H1 (cell line): ENCODE data around the gene OR2F1. TPM values are rescaled to one million over a fixed set of nuclear protein-coding genes. Genes with fewer than 3 reads are reported as not detected.

Experiments used
- ASH2L ChIP-seq: fragments of 200-600, 300-600 bp; sonication (generic); IDR thresholded peaks from one replicate; pipeline ENCODE4 v1.7.1; 2017; ENCODE audit warnings: low read length
- CBX8 ChIP-seq: fragments of 300-800, 300-1000 bp; sonication (generic); IDR thresholded peaks from 2 replicates; pipeline ENCODE4 v1.7.1; 2016; ENCODE audit warnings: low read depth, low read length, borderline replicate concordance
- RNF2 ChIP-seq: fragments of 200-900, 300-1000 bp; sonication (generic); IDR thresholded peaks from 2 replicates; pipeline ENCODE4 v1.7.1; 2016; ENCODE audit warnings: borderline replicate concordance, low read depth, mild to moderate bottlenecking, antibody characterized with exemption, low read length; ENCODE audit not compliant: poor library complexity, severe bottlenecking; ENCODE audit errors: missing control alignments
- SAP30 ChIP-seq: fragments of 300-600 bp; sonication (generic); IDR thresholded peaks from 2 replicates; pipeline ENCODE4 v1.7.1; 2012; ENCODE audit warnings: low read length, moderate library complexity, mild to moderate bottlenecking, inconsistent platforms; ENCODE audit not compliant: insufficient read depth, insufficient replicate concordance
- SIRT6 ChIP-seq: IDR thresholded peaks from one replicate; pipeline ENCODE4 v1.7.1; 2012; ENCODE audit warnings: low read length, inconsistent platforms
- SP2 ChIP-seq: IDR thresholded peaks from 2 replicates; pipeline ENCODE4 v1.6.1; 2012; ENCODE audit warnings: mild to moderate bottlenecking, low read length, inconsistent platforms
- SRF ChIP-seq: IDR thresholded peaks from 2 replicates; pipeline ENCODE4 v1.6.1; 2011; ENCODE audit warnings: mild to moderate bottlenecking, low read depth, low read length, moderate library complexity
- TBP ChIP-seq: IDR thresholded peaks from 2 replicates; pipeline ENCODE4 v1.6.1; 2011; ENCODE audit warnings: low read depth, low read length, improper control_type of control experiment
- USF2 ChIP-seq: IDR thresholded peaks from 2 replicates; pipeline ENCODE4 v1.6.1; 2011; ENCODE audit warnings: low read length, improper control_type of control experiment
- polyA plus RNA-seq, 7 experiments: library from polyadenylated mRNA; depleted of rRNA in 3 of 7; stranded (reverse) in 5 of 7; unstranded in 2 of 7; fragments of >200 nt in 5 of 7; fragments of 200-250 nt in 2 of 7; gene quantifications; 1 replicate in 5 of 7; 2 replicates in 1 of 7; 4 replicates in 1 of 7; pipeline versions ENCODE4 v1.2.1 to v1.2.3, GENCODE V29; 2011 to 2013; ENCODE audit warnings: missing spikeins in 2 of 7, mixed read lengths in 2 of 7
- total RNA-seq: library from RNA; stranded (reverse); fragmentation: NEBNext Ultra II Directional; extraction: Animal tissue kit (Norgen Biotek cat#: 25700); gene quantifications from 2 replicates; pipeline ENCODE4 v1.2.1, GENCODE V29; 2021
- TF ChIP-seq, protein P1 (sequence below): IDR thresholded peaks from 2 replicates; pipeline ENCODE4 v1.6.1; 2012; ENCODE audit warnings: low read length, inconsistent platforms

OR2F1 gene
- total and polyA plus RNA-seq, 2 of the 8 experiments (the other 6 are each of a cell fraction or from before 2014, with no cell fraction given), result 0.19 TPM; not detected in 1

- no peak for TF ChIP-seq SRF
- no peak for TF ChIP-seq RNF2
- no peak for TF ChIP-seq SIRT6
- no peak for TF ChIP-seq SAP30
- TF ChIP-seq, protein P1, sequence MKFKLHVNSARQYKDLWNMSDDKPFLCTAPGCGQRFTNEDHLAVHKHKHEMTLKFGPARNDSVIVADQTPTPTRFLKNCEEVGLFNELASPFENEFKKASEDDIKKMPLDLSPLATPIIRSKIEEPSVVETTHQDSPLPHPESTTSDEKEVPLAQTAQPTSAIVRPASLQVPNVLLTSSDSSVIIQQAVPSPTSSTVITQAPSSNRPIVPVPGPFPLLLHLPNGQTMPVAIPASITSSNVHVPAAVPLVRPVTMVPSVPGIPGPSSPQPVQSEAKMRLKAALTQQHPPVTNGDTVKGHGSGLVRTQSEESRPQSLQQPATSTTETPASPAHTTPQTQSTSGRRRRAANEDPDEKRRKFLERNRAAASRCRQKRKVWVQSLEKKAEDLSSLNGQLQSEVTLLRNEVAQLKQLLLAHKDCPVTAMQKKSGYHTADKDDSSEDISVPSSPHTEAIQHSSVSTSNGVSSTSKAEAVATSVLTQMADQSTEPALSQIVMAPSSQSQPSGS, result no peak
- TF ChIP-seq USF2, result no peak
- TF ChIP-seq TBP, result no peak
- TF ChIP-seq SP2, result no peak
- no peak for TF ChIP-seq ASH2L
- TF ChIP-seq CBX8, result no peak
Measured at GRCh38 chr7:144006029-144006691, 51.5 kb downstream of the OR2F1 start (continued).
